GM23338 (cell line): ENCODE results near the gene KCNMA1. TPM values are rescaled to one million over a fixed set of nuclear protein-coding genes. Genes with fewer than 3 reads are reported as not detected.

Source experiments
- ATAC-seq: fragments of 200-7000 bp; cut with Tn5 transposase; 3 replicates; pipeline ENCODE4 v1.9.1; 2020
- DNase-seq: peaks from one replicate; pipeline ENCODE4 v3.0.0-alpha.2; 2015; ENCODE audit warnings: low spot score
- H2AFZ ChIP-seq: fragments of 200-600 bp; sonication (generic); 2 replicates; pipeline ENCODE4 v1.8.0; 2016; ENCODE audit warnings: antibody characterized with exemption, mild to moderate bottlenecking, moderate library complexity
- H3F3A ChIP-seq: fragments of 200-600 bp; sonication (generic); replicated peaks from 2 replicates; pipeline ENCODE4 v1.8.0; 2017; ENCODE audit warnings: antibody characterized with exemption, mixed run types, low read depth
- H3K27ac ChIP-seq: fragments of 200-600 bp; sonication (generic); 2 replicates; pipeline ENCODE4 v1.6.1; 2016; ENCODE audit warnings: low read depth
- H3K27me3 ChIP-seq: fragments of 200-600 bp; sonication (generic); 2 replicates; pipeline ENCODE4 v1.8.0; 2016; ENCODE audit warnings: mild to moderate bottlenecking, mixed run types, moderate library complexity; ENCODE audit not compliant: insufficient read depth
- H3K36me3 ChIP-seq: fragments of 200-600 bp; sonication (generic); 2 replicates; pipeline ENCODE4 v1.8.0; 2016; ENCODE audit warnings: mild to moderate bottlenecking; ENCODE audit not compliant: insufficient read depth
- H3K4me1 ChIP-seq: fragments of 200-600 bp; sonication (generic); 2 replicates; pipeline ENCODE4 v1.8.0; 2016; ENCODE audit warnings: mild to moderate bottlenecking, moderate library complexity; ENCODE audit not compliant: insufficient read depth
- H3K4me2 ChIP-seq: fragments of 200-600 bp; sonication (generic); 2 replicates; pipeline ENCODE4 v1.7.1; 2017; ENCODE audit warnings: mixed run types
- H3K4me3 ChIP-seq: fragments of 200-600 bp; sonication (generic); 2 replicates; pipeline ENCODE4 v1.6.1; 2016; ENCODE audit warnings: mixed run types
- H3K79me2 ChIP-seq: fragments of 200-600 bp; sonication (generic); replicated peaks from 2 replicates; pipeline ENCODE4 v1.8.0; 2017; ENCODE audit warnings: mild to moderate bottlenecking; ENCODE audit not compliant: insufficient read depth
- H3K9me2 ChIP-seq: fragments of 200-600 bp; sonication (generic); 2 replicates; pipeline ENCODE4 v1.8.0; 2017; ENCODE audit not compliant: insufficient read depth
- H4K20me1 ChIP-seq: fragments of 200-600 bp; sonication (generic); replicated peaks from 2 replicates; pipeline ENCODE4 v1.8.0; 2017; ENCODE audit warnings: mild to moderate bottlenecking; ENCODE audit not compliant: insufficient read depth
- H3K27ac Mint-ChIP-seq: 2 replicates; pipeline ENCODE4 v1.8.0; 2020; ENCODE audit warnings: inconsistent platforms, mild to moderate bottlenecking, moderate library complexity, mixed read lengths
- H3K27me3 Mint-ChIP-seq: 3 replicates; pipeline ENCODE4 v1.8.0; 2022; ENCODE audit warnings: low read depth, mild to moderate bottlenecking, moderate library complexity, mixed read lengths, inconsistent platforms; ENCODE audit not compliant: insufficient read depth, poor library complexity
- H3K36me3 Mint-ChIP-seq: 3 replicates; pipeline ENCODE4 v1.8.0; 2021; ENCODE audit warnings: low read depth, mild to moderate bottlenecking, inconsistent platforms, moderate library complexity, mixed read lengths
- H3K4me1 Mint-ChIP-seq: 3 replicates; pipeline ENCODE4 v1.8.0; 2020; ENCODE audit warnings: mild to moderate bottlenecking, inconsistent platforms, mixed read lengths
- H3K4me3 Mint-ChIP-seq: 3 replicates; pipeline ENCODE4 v1.8.0; 2021; ENCODE audit warnings: moderate library complexity, mild to moderate bottlenecking, inconsistent platforms, mixed read lengths
- H3K9me3 Mint-ChIP-seq: 3 replicates; pipeline ENCODE4 v1.8.0; 2020; ENCODE audit warnings: moderate library complexity, mild to moderate bottlenecking, inconsistent platforms, mixed read lengths
- CREB1 ChIP-seq: fragments of 250-450 bp; sonication (Bioruptor Pico); IDR thresholded peaks from 2 replicates; pipeline ENCODE4 v1.5.0; 2020; ENCODE audit warnings: low read depth, mild to moderate bottlenecking, moderate library complexity
- CTCF ChIP-seq, 2 experiments: fragments of 200-600 bp in 1 of 2; sonication (generic) in 1 of 2; conservative IDR thresholded peaks; 2 replicates each; pipeline versions ENCODE4 v1.5.1 to v1.6.1; 2016 to 2017; ENCODE audit warnings: antibody characterized with exemption in 2 of 2, low read depth in 2 of 2, mild to moderate bottlenecking in 2 of 2, moderate library complexity in 1 of 2
- ETS1 ChIP-seq: IDR thresholded peaks from 2 replicates; pipeline ENCODE4 v1.6.1; 2016; ENCODE audit warnings: antibody characterized with exemption
- EZH2phosphoT487 ChIP-seq: fragments of 200-600 bp; sonication (generic); IDR thresholded peaks from one replicate; pipeline ENCODE4 v1.8.1; 2018; ENCODE audit warnings: antibody characterized with exemption; ENCODE audit not compliant: unreplicated experiment
- POLR2AphosphoS5 ChIP-seq: IDR thresholded peaks from 2 replicates; pipeline ENCODE4 v1.6.1; 2016; ENCODE audit warnings: antibody characterized with exemption, low read depth
- ZNF114 ChIP-seq: fragments of 250-450 bp; sonication (Bioruptor Pico); IDR thresholded peaks from 2 replicates; pipeline ENCODE4 v1.5.0; 2020; ENCODE audit warnings: mild to moderate bottlenecking, moderate library complexity
- ZNF331 ChIP-seq: fragments of 250-450 bp; sonication (Bioruptor Pico); IDR thresholded peaks from 2 replicates; pipeline ENCODE4 v1.5.0; 2020; ENCODE audit warnings: low read depth, mild to moderate bottlenecking, moderate library complexity
- ZNF462 ChIP-seq: fragments of 250-450 bp; sonication (Bioruptor Pico); IDR thresholded peaks from 2 replicates; pipeline ENCODE4 v1.5.0; 2020; ENCODE audit warnings: mild to moderate bottlenecking, moderate library complexity
- polyA plus RNA-seq: library from polyadenylated mRNA; unstranded; fragments of >200 nt; fragmentation: Nextera tagmentation; extraction: Ambion mirVana; gene quantifications from 2 replicates; pipeline ENCODE4 v1.2.1, GENCODE V29; 2016
- total RNA-seq: library from RNA; depleted of rRNA; stranded (reverse); fragments of >200 nt; shearing (Covaris generic); gene quantifications from 2 replicates; pipeline ENCODE4 v1.2.3, GENCODE V29; 2014

KCNMA1 gene
- total and polyA plus RNA-seq, 2 experiments from 2014 or later = 8.2 to 9.0 TPM

GRCh38 chr10:77457266-77457665 is 180.3 kb downstream of the KCNMA1 start:
- no peaks in the 10 kb centered on the region for H3K36me3 ChIP-seq
- Mint-ChIP-seq H3K4me3 (no peak overlapping the region), H3K27me3 (peaks cover 2% of the 10 kb centered on the region), H3K9me3 (no peaks in the 10 kb centered on the region), H3K36me3 (no peaks in the 10 kb centered on the region), H3K4me1 (peaks cover 22% of the 10 kb centered on the region), H3K27ac (no peak overlapping the region)
- H3K4me3 ChIP-seq = no peak overlapping the region
- no peak overlapping the region for H2AFZ ChIP-seq
- no peak overlapping the region for H3K27ac ChIP-seq
- peaks cover 14% of the 10 kb centered on the region for H3K4me1 ChIP-seq
- 0 out of 2 replicates have a peak, but pooled peaks cover 4% of the 10 kb centered on the region for H3K9me2 ChIP-seq
- no peaks in the 10 kb centered on the region for H3K27me3 ChIP-seq
- ATAC-seq (peak; percentile 69), DNase-seq (peak; percentile 47)
- H3F3A ChIP-seq = no peaks in the 10 kb centered on the region
- H3K4me2 ChIP-seq = no peak overlapping the region
- H4K20me1 ChIP-seq = no peaks in the 10 kb centered on the region
- TF ChIP-seq ZNF331 (CRISPR knock-in tag) = no peak
- TF ChIP-seq CTCF (conservative IDR thresholded peaks at IDR 0.05; ENCODE audit: low read depth in 2 of 2) = no peak
- TF ChIP-seq ZNF462 (CRISPR knock-in tag) = no peak
- TF ChIP-seq ETS1 = no peak
- no peak for TF ChIP-seq POLR2AphosphoS5
- no peak for TF ChIP-seq CREB1 (CRISPR knock-in tag)
- no peak for TF ChIP-seq ZNF114 (CRISPR knock-in tag)
- no peak for TF ChIP-seq EZH2phosphoT487
- no peaks in the 10 kb centered on the region for H3K79me2 ChIP-seq
